HL-60 (cell line): ENCODE results near the gene LAMA3.

Source experiments
- DNase-seq, 2 experiments: peaks; one replicate each; pipeline ENCODE4 v3.0.0-alpha.2; 2010 to 2020; ENCODE audit warnings: low read depth in 1 of 2, low spot score in 1 of 2
- H3K27ac ChIP-seq: fragments of 250-450 bp; sonication (Bioruptor Pico); replicated peaks from 2 replicates; pipeline ENCODE4 v1.5.1; 2020; ENCODE audit warnings: mild to moderate bottlenecking, moderate library complexity
- H3K27me3 ChIP-seq: fragments of 250-450 bp; sonication (Bioruptor Pico); 2 replicates; pipeline ENCODE4 v1.5.1; 2021; ENCODE audit warnings: mild to moderate bottlenecking, moderate library complexity; ENCODE audit not compliant: insufficient read depth, poor library complexity, severe bottlenecking
- H3K4me3 ChIP-seq: replicated peaks from 2 replicates; pipeline ENCODE4 v1.5.1; 2011; ENCODE audit warnings: mild to moderate bottlenecking, control low read depth, low read length; ENCODE audit not compliant: insufficient read depth
- GABPA ChIP-seq: IDR thresholded peaks from 2 replicates; pipeline ENCODE4 v1.6.1; 2012; ENCODE audit warnings: low read depth
- POLR2AphosphoS5 ChIP-seq: IDR thresholded peaks from 2 replicates; pipeline ENCODE4 v1.6.1; 2012; ENCODE audit warnings: low read depth
- SPI1 ChIP-seq: IDR thresholded peaks from 2 replicates; pipeline ENCODE4 v1.6.1; 2012; ENCODE audit warnings: low read depth, mild to moderate bottlenecking, borderline replicate concordance
- TF ChIP-seq, protein P1 (sequence below): IDR thresholded peaks from 2 replicates; pipeline ENCODE4 v1.6.1; 2012; ENCODE audit warnings: low read depth; ENCODE audit not compliant: insufficient replicate concordance
- TF ChIP-seq, protein P2 (sequence below): IDR thresholded peaks from one replicate; pipeline ENCODE4 v1.5.1; 2011; ENCODE audit warnings: low read length, control low read depth, inconsistent platforms; ENCODE audit not compliant: insufficient read depth

LAMA3 gene

DNA sequence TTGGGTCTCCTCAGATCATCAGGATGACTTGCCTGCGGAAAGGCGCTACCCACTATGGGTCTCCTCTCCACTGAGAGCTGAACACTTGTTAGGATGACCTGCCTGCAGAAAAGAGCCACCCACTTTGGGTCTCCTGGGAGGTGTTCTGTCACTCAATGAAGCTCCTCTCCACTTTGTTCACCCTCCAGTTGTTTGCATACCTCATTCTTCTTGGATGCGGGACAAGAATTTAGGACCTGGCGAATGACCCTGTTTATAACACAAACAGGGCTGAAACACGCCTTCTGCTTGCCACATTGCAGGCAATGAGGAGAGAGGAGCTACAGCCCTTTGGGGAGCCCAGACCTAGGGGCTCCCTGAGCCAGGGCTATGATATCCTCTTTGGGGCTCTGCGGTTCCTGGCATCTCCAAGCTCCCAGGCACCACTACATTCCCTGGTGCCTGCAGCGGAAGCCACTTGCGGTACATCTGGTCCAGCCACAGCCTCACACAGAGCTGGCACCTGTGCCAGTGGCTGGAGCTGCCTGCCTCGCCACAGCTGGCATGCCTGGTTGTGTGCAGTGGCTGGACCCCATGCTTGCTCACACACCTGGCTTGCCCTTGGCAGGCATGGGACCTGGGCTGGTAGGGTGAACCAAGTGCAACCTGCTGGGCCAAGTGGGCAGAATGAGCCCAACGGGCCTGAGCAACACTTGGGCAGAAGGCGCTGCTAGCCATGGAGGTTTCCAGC is 47.2 kb upstream of the LAMA3 start:
- DNase-seq: no peak
- Histone ChIP-seq H3K4me3 (no peak overlapping the region), H3K27me3 (no peaks in the 10 kb centered on the region), H3K27ac (no peak overlapping the region)
- TF ChIP-seq, protein P1, sequence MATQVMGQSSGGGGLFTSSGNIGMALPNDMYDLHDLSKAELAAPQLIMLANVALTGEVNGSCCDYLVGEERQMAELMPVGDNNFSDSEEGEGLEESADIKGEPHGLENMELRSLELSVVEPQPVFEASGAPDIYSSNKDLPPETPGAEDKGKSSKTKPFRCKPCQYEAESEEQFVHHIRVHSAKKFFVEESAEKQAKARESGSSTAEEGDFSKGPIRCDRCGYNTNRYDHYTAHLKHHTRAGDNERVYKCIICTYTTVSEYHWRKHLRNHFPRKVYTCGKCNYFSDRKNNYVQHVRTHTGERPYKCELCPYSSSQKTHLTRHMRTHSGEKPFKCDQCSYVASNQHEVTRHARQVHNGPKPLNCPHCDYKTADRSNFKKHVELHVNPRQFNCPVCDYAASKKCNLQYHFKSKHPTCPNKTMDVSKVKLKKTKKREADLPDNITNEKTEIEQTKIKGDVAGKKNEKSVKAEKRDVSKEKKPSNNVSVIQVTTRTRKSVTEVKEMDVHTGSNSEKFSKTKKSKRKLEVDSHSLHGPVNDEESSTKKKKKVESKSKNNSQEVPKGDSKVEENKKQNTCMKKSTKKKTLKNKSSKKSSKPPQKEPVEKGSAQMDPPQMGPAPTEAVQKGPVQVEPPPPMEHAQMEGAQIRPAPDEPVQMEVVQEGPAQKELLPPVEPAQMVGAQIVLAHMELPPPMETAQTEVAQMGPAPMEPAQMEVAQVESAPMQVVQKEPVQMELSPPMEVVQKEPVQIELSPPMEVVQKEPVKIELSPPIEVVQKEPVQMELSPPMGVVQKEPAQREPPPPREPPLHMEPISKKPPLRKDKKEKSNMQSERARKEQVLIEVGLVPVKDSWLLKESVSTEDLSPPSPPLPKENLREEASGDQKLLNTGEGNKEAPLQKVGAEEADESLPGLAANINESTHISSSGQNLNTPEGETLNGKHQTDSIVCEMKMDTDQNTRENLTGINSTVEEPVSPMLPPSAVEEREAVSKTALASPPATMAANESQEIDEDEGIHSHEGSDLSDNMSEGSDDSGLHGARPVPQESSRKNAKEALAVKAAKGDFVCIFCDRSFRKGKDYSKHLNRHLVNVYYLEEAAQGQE: no peak

DNA sequence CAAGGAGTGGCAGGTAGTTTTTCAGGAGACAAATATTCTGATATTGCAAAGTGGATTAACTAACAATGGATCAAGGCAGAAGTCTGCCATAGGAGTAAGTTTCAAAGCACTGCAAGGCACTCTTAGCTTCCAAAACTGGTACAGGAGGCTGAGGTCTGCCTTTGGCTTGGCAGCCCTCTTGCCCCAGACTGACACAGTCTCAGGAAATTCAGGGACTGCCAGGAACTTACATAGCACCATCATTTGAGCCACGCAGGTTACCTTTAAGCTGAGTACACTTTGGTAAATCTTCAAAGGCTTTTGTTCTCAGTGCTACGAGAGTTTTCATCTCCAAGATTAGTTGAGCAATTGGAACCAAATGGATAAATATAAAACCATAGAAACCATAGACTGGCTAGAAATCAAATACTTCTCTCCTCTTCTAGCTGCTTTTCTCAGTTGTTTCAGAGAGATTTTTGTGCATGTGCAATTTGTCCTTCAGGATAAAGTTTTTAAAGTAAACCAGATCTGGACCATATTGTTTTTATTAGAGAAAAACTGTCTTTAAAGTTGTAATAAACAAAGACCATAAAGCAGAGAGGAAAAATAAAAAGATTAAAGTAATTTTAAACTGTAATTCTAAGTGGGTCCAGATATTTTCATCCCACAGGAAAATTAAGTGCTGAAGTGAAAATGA is 45.3 kb upstream of the LAMA3 start:
- no peaks in the 10 kb centered on the region for H3K27me3 ChIP-seq
- TF ChIP-seq SPI1 (no peak), GABPA (no peak), POLR2AphosphoS5 (no peak)
- TF ChIP-seq, protein P2, sequence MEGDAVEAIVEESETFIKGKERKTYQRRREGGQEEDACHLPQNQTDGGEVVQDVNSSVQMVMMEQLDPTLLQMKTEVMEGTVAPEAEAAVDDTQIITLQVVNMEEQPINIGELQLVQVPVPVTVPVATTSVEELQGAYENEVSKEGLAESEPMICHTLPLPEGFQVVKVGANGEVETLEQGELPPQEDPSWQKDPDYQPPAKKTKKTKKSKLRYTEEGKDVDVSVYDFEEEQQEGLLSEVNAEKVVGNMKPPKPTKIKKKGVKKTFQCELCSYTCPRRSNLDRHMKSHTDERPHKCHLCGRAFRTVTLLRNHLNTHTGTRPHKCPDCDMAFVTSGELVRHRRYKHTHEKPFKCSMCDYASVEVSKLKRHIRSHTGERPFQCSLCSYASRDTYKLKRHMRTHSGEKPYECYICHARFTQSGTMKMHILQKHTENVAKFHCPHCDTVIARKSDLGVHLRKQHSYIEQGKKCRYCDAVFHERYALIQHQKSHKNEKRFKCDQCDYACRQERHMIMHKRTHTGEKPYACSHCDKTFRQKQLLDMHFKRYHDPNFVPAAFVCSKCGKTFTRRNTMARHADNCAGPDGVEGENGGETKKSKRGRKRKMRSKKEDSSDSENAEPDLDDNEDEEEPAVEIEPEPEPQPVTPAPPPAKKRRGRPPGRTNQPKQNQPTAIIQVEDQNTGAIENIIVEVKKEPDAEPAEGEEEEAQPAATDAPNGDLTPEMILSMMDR: no peak
- TF ChIP-seq, protein P1: no peak
- no peak overlapping the region for H3K27ac ChIP-seq
- DNase-seq: no peak
- H3K4me3 ChIP-seq: no peak overlapping the region

DNA sequence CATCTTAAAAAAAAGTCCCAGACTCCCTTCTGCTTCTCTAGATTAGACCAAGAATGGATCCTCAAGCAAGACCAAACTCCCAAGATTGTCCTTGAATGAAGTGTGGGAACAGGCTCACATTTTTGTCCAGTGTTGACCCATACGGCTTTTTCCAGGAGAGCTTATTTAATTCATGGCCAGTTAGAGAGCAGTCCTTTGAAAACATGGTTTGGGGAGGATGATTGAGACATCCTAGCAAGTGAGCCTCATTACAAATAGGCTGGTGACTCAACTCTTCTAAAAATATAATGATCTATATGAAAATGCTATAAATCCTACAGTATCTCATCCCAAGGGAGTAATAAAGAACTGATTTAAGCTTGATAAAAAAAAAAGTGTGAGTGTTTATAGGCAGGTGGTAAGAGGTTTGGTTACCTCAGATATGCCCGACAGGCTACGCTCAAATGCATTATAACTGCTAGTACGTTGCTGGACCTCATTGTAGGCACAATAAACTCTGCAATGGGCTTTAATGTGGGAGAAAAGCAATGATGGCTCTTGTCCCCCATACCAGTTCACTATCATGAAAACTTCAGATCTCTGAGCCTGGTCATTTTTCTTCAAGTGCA is 43.6 kb upstream of the LAMA3 start:
- Histone ChIP-seq H3K27me3 (no peaks in the 10 kb centered on the region), H3K4me3 (no peak overlapping the region), H3K27ac (no peak overlapping the region)
- no peak for DNase-seq
- no peak for TF ChIP-seq SPI1
- no peak for TF ChIP-seq POLR2AphosphoS5
- TF ChIP-seq, protein P2: no peak
- TF ChIP-seq GABPA: no peak
- TF ChIP-seq, protein P1: no peak
